A673 (cell line): Measurements from ENCODE around the gene RBM34. TPM values are rescaled to one million over a fixed set of nuclear protein-coding genes. Genes with fewer than 3 reads are reported as not detected.
A peak's percentile ranks its signal among the peaks of the same experiment; 100 is the strongest.
"Not testable (repeated sequence)": the region's sequence is repeated elsewhere in the genome, so short reads cannot be mapped to it uniquely, and the experiment has no call there.

Experiments
- BruUV-seq: library from RNA; stranded (reverse); fragments of 400-500 nt; replicated peaks from 2 replicates; lab custom pipeline; 2021; lab: Mats Ljungman, UMichigan
- CTCF ChIA-PET: fragments of 300-600 bp; sonication (Branson Sonifier 250); formaldehyde crosslinking; loops from one replicate; lab custom pipeline; 2022; ENCODE audit warnings: antibody characterized with exemption; lab: Charles Lee
- POLR2A ChIA-PET: fragments of 300-600 bp; sonication (Branson Sonifier 250); formaldehyde crosslinking; loops from one replicate; lab custom pipeline; 2022; ENCODE audit warnings: antibody characterized with exemption; ENCODE audit not compliant: low non-redundant PET; lab: Charles Lee
- DNase-seq: peaks from one replicate; pipeline ENCODE4 v3.0.0-alpha.2; 2015; ENCODE audit warnings: low spot score
- H3K27ac ChIP-seq: fragments of 200-600 bp; sonication (generic); 2 replicates; pipeline ENCODE4 v1.5.1; 2016; ENCODE audit warnings: mixed run types, low read depth, mild to moderate bottlenecking, mixed read lengths, antibody characterized with exemption, low read length; ENCODE audit not compliant: poor library complexity, severe bottlenecking
- H3K27me3 ChIP-seq: fragments of 200-600 bp; sonication (generic); replicated peaks from 2 replicates; pipeline ENCODE4 v1.6.1; 2017; ENCODE audit warnings: mixed run types, low read depth, mild to moderate bottlenecking, mixed read lengths, antibody characterized with exemption, low read length; ENCODE audit not compliant: insufficient read depth, poor library complexity
- H3K36me3 ChIP-seq: fragments of 200-600 bp; sonication (generic); 2 replicates; pipeline ENCODE4 v1.6.1; 2016; ENCODE audit warnings: mixed run types, mild to moderate bottlenecking, mixed read lengths, antibody characterized with exemption, low read length; ENCODE audit not compliant: insufficient read depth, poor library complexity, severe bottlenecking
- H3K4me1 ChIP-seq: fragments of 200-600 bp; sonication (generic); 2 replicates; pipeline ENCODE4 v1.6.1; 2017; ENCODE audit warnings: mixed run types, mild to moderate bottlenecking, mixed read lengths, antibody characterized with exemption, low read length; ENCODE audit not compliant: insufficient read depth, poor library complexity, severe bottlenecking
- H3K4me3 ChIP-seq: fragments of 200-600 bp; sonication (generic); 2 replicates; pipeline ENCODE4 v1.5.1; 2016; ENCODE audit warnings: low read depth, mixed run types, mild to moderate bottlenecking, mixed read lengths, low read length; ENCODE audit not compliant: poor library complexity, severe bottlenecking
- H3K9me3 ChIP-seq: fragments of 200-600 bp; sonication (generic); 2 replicates; pipeline ENCODE4 v1.6.1; 2016; ENCODE audit warnings: mixed run types, low read depth, mild to moderate bottlenecking, mixed read lengths, antibody characterized with exemption, low read length; ENCODE audit not compliant: poor library complexity, severe bottlenecking
- EZH2 ChIP-seq: fragments of 200-600 bp; sonication (generic); IDR thresholded peaks from 2 replicates; pipeline ENCODE4 v1.6.1; 2017; ENCODE audit warnings: borderline replicate concordance, low read depth, mild to moderate bottlenecking, mixed read lengths, antibody characterized with exemption, low read length; ENCODE audit not compliant: poor library complexity, severe bottlenecking
- intact Hi-C: fragments of 100-400 bp; cut with micrococcal nuclease; formaldehyde crosslinking; loops from one replicate; pipeline ENCODE4 v1.10.0; 2022; ENCODE audit not compliant: unreplicated experiment
- total RNA-seq: library from RNA; stranded (reverse); gene quantifications from 2 replicates; pipeline ENCODE4 v1.2.3, GENCODE V29; 2021
- TF ChIP-seq, protein P1 (sequence below): fragments of 300-800, 200-600 bp; sonication (generic); conservative IDR thresholded peaks from 2 replicates; pipeline ENCODE4 v1.5.1; 2017; ENCODE audit warnings: low read depth, mild to moderate bottlenecking, antibody characterized with exemption, low read length, moderate library complexity, mixed read lengths

RBM34 gene
- total RNA-seq, 1 experiment from 2014 or later: 69.4 TPM

DNA sequence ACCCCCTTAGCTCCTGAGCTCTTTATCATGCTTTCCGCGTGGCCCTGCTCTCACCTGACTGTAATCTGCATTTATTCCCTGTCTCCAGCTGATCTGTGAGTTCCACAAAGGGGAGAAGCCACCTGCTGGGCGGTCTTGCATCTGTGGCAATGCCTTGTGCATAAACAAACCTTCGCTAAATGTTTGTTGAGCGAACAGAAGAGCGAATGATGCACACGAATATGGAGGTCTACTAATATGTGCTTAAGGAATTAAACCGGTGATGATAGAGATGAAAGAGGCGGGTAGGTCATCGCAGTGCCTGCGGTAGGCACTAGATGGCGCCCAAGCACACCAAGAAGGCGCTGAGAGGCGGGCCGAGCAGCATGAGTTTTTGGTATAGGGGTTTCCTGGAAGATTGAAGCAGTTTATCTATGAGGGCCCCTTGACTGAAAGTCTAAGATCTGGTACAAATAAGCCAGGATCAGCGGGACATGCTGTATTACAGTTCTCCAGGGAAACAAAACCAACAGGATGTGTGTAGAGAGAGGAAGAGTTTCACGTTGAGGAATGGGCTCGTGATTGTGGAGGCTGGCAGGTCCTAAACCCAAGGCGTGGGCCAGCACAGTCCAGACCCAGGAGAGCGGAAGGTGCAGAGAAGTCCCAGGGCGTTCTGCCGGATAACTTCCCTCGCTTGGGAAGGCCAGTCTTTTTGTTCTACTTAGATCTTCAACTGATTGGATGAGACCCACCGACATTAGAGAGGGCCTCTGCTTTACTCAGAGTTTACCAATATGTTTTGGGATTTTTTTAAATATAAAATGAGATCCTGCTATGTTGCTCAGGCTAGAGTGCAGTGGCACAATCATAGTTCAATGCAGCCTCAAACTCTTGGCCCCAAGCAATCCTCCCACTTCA is 67.1 kb downstream of the RBM34 start:
- intact Hi-C loops: loop anchor here (1.0 to 5.0 kb wide), 2 partner anchors 595 to 982 kb away; no protein-coding TSS in a partner anchor
- no peaks in the 10 kb centered on the region for H3K36me3 ChIP-seq
- no peaks in the 10 kb centered on the region for H3K9me3 ChIP-seq
- DNase-seq: peak; percentile 77
- no peaks in the 10 kb centered on the region for H3K27me3 ChIP-seq
- H3K4me3 ChIP-seq: no peak overlapping the region
- ChIA-PET POLR2A (interaction anchor here (0.5 to 0.6 kb wide), 2 partner anchors 11 to 370 kb away, joined by 3 to 5 read pairs; no protein-coding TSS in a partner anchor), CTCF (interaction anchor here (0.9 to 1.3 kb wide), 4 partner anchors 11 to 607 kb away, joined by 3 to 6 read pairs (median 5); no protein-coding TSS in a partner anchor)
- no peak overlapping the region for H3K27ac ChIP-seq
- no peaks in the 10 kb centered on the region for H3K4me1 ChIP-seq
- TF ChIP-seq, protein P1, sequence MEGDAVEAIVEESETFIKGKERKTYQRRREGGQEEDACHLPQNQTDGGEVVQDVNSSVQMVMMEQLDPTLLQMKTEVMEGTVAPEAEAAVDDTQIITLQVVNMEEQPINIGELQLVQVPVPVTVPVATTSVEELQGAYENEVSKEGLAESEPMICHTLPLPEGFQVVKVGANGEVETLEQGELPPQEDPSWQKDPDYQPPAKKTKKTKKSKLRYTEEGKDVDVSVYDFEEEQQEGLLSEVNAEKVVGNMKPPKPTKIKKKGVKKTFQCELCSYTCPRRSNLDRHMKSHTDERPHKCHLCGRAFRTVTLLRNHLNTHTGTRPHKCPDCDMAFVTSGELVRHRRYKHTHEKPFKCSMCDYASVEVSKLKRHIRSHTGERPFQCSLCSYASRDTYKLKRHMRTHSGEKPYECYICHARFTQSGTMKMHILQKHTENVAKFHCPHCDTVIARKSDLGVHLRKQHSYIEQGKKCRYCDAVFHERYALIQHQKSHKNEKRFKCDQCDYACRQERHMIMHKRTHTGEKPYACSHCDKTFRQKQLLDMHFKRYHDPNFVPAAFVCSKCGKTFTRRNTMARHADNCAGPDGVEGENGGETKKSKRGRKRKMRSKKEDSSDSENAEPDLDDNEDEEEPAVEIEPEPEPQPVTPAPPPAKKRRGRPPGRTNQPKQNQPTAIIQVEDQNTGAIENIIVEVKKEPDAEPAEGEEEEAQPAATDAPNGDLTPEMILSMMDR: peak; percentile 79
- no peak for TF ChIP-seq EZH2
- no TSS peak for BruUV-seq

DNA sequence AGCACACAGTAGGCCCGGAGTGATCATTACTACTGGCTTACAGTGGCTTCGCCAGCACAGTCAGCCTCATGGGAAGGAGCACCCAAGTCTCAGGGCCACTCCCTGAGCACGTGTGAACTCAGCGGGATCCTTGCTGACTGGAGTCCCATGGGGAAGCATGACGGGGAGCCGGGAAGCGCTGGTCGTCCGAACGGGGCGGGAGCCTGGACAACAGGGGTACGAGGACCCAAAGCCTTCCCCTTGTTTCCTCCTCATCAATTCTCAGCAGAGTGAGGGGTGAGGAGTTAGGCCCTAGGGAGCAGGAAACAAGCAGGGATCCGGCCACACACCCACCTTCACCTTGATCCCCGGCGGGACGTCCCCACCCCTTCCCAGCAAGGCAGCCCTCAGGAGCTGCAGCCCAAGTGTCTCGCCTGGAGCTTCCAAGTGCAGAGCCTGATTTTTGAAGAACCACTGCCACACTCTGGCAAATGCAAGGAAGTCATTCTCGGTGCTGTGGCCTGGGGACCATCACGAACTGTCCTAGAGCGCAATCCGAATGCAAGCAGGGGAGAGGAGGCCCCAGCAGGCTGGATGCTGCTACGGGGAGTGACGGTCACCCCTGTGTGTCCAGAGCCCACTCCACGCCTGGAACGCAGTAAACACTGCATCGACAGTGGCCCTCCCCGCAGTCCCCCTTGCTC is 67.9 kb downstream of the RBM34 start:
- Histone ChIP-seq H3K27me3 (no peaks in the 10 kb centered on the region), H3K4me1 (no peaks in the 10 kb centered on the region), H3K9me3 (no peaks in the 10 kb centered on the region), H3K27ac (no peak overlapping the region), H3K4me3 (no peak overlapping the region), H3K36me3 (no peaks in the 10 kb centered on the region)
- ChIA-PET POLR2A (interaction anchor here (0.5 to 0.6 kb wide), 2 partner anchors 11 to 369 kb away, joined by 3 to 5 read pairs; no protein-coding TSS in a partner anchor), CTCF (interaction anchor here (0.5 to 1.3 kb wide), 6 partner anchors 12 to 628 kb away, joined by 3 to 9 read pairs (median 5); no protein-coding TSS in a partner anchor)
- peak; percentile 67 for DNase-seq
- intact Hi-C loops: loop anchor here (1.0 to 5.0 kb wide), 2 partner anchors 594 to 981 kb away; no protein-coding TSS in a partner anchor
- TF ChIP-seq, protein P1: no peak
- no peak for TF ChIP-seq EZH2
- no TSS peak for BruUV-seq

DNA sequence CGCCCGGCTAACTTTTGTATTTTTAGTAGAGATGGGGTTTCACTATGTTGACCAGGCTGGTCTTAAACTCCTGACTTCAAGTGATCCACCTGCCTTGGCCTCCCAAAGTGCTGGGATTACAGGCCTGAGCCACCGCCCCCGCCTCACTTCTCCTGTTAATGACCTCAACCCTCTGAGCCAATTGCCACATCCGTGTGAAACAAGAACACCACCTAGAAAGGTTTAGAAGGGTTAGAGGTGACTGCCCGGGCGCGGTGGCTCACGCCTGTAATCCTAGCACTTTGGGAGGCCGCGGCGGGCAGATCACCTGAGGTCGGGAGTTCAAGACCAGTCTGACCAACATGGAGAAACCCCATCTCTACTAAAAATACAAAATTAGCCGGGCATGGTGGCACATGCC is 68.6 kb downstream of the RBM34 start:
- CTCF ChIA-PET: not testable (repeated sequence)

DNA sequence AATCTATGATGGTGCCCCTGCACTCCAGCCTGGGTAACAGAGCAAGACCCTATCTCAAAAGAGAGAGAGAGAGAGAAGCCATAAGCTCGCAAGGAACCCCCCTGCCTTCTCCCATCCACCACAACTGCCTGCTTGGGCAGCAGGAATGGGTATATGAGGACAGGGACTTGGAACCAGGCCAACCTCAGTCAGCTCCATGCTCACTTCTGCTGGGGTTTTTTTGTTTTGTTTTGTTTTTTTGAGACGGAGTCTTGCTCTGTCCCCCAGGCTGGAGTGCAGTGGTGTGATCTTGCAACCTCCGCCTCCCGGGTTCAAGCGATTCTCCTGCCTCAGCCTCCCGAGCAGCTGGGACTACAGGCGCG is 69.0 kb downstream of the RBM34 start:
- H3K4me1 ChIP-seq, H3K27ac ChIP-seq, POLR2A ChIA-PET, CTCF ChIA-PET, H3K36me3 ChIP-seq, DNase-seq, H3K9me3 ChIP-seq, H3K27me3 ChIP-seq, BruUV-seq, H3K4me3 ChIP-seq: not testable (repeated sequence)
- intact Hi-C loops: loop anchor here (5.0 kb wide), 1 partner anchor 980 kb away; no protein-coding TSS in a partner anchor

More for the DNA sequence above, 68.6 kb downstream of the RBM34 start:
- H3K4me1 ChIP-seq, H3K27me3 ChIP-seq, H3K4me3 ChIP-seq, H3K27ac ChIP-seq, H3K36me3 ChIP-seq, DNase-seq, H3K9me3 ChIP-seq, POLR2A ChIA-PET, BruUV-seq: not testable (repeated sequence)
- intact Hi-C loops: loop anchor here (5.0 kb wide), 1 partner anchor 980 kb away; no protein-coding TSS in a partner anchor

DNA sequence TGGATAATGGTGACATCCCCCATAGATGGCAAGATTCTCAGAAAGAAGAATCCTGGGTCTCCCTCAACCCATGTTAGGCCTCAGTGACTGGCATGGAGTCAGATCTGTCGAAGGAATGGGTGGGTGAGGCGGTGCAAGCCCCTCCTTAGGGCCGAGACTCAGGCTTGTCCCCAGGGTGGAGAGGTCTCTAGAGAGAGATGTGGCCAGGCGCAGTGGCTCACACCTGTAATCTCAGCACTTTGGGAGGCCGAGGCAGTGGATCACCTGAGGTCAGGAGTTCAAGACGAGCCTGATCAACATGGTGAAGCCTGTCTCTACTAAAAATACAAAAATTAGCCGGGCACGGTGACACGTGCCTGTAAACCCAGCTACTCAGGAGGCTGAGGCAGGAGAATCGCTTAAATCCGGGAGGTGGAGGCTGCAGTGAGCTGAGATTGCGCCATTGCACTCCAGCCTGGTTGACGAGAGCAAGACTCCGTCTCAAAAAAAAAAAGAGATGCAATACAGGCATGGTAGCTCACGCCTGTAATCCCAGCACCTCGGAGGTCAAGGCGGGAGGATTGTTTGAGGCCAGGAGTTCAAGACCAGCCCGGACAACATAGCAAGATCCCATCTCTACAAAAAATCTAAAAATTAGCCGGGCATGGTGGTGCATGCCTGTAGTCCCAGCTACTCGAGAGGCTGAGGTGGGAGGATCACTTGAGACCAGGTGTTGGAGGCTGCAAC is 69.6 kb downstream of the RBM34 start:
- H3K27ac ChIP-seq, H3K4me1 ChIP-seq, H3K36me3 ChIP-seq, H3K9me3 ChIP-seq, BruUV-seq, H3K27me3 ChIP-seq, DNase-seq, POLR2A ChIA-PET, H3K4me3 ChIP-seq, CTCF ChIA-PET: not testable (repeated sequence)
- intact Hi-C loops: loop anchor here (5.0 kb wide), 1 partner anchor 979 kb away; no protein-coding TSS in a partner anchor
